Measurements from ENCODE around the gene NPLOC4.

Gene NPLOC4

GRCh38 chr17:81529437-81529803, 107.5 kb downstream of the NPLOC4 start:
- no peak for DNase-seq (ENCODE audit: low read depth)
- H3K4me3 ChIP-seq (ENCODE audit: low read length): no peak overlapping the region
- TF ChIP-seq CTCF (IDR thresholded peaks at IDR 0.05; ENCODE audit: insufficient read depth, low read depth, low read length, missing control alignments): no peak

- DNase-seq (ENCODE audit: low read depth): no peak
- no peak overlapping the region for H3K4me3 ChIP-seq (ENCODE audit: low read length)
- TF ChIP-seq CTCF (IDR thresholded peaks at IDR 0.05; ENCODE audit: insufficient read depth, low read depth, low read length, missing control alignments): no peak
These were observed 108.1 kb downstream of the NPLOC4 start for GRCh38 chr17:81528651-81529436.

GRCh38 chr17:81528384-81528650, 108.6 kb downstream of the NPLOC4 start:
- TF ChIP-seq CTCF (IDR thresholded peaks at IDR 0.05; ENCODE audit: insufficient read depth, low read depth, low read length, missing control alignments): no peak
- H3K4me3 ChIP-seq (ENCODE audit: low read length): no peak overlapping the region
- no peak for DNase-seq (ENCODE audit: low read depth)

GRCh38 chr17:81527591-81528383, 109.1 kb downstream of the NPLOC4 start, which contains the start of gene FSCN2:
FSCN2 (plus strand) TSS chr17:81528377; CDS start chr17:81528532, 155 bp downstream.
- no peak within 1 kb of the TSS for H3K4me3 ChIP-seq (ENCODE audit: low read length)
- no peak for TF ChIP-seq CTCF (IDR thresholded peaks at IDR 0.05; ENCODE audit: insufficient read depth, low read depth, low read length, missing control alignments)
- no peak for DNase-seq (ENCODE audit: low read depth)

GRCh38 chr17:81526662-81527571, 110.0 kb downstream of the NPLOC4 start:
- no peak for DNase-seq (ENCODE audit: low read depth)
- no peak overlapping the region for H3K4me3 ChIP-seq (ENCODE audit: low read length)
- no peak for TF ChIP-seq CTCF (IDR thresholded peaks at IDR 0.05; ENCODE audit: insufficient read depth, low read depth, low read length, missing control alignments)

- TF ChIP-seq CTCF (IDR thresholded peaks at IDR 0.05; ENCODE audit: insufficient read depth, low read depth, low read length, missing control alignments): no peak
- no peak for DNase-seq (ENCODE audit: low read depth)
- no peak overlapping the region for H3K4me3 ChIP-seq (ENCODE audit: low read length)
These were observed 112.1 kb downstream of the NPLOC4 start for GRCh38 chr17:81524865-81525159.

Data from epithelial cell of esophagus (primary cell).